Sigmoid colon (tissue), 4 donors: ENCODE data around the gene OR6Q1.

Experiments used
- POLR2A ChIP-seq, 2 donors: fragments of 450-650 bp; IDR thresholded peaks; one replicate each; pipeline ENCODE4 v1.6.1; 2016; ENCODE audit warnings: antibody characterized with exemption in 2 of 2, mild to moderate bottlenecking in 2 of 2, moderate library complexity in 2 of 2
- POLR2AphosphoS5 ChIP-seq, 4 donors: sonication (generic); formaldehyde crosslinking; IDR thresholded peaks; one replicate each; pipeline ENCODE4 v1.6.1; 2017; ENCODE audit warnings: antibody characterized with exemption in 4 of 4
- TF ChIP-seq, protein P1 (sequence below), 4 experiments: fragments of 450-650 bp in 3 of 4; fragments of 200-600 bp in 1 of 4; IDR thresholded peaks; one replicate each; pipeline ENCODE4 v1.5.1; 2016 to 2019; ENCODE audit warnings: antibody characterized with exemption in 4 of 4, mild to moderate bottlenecking in 3 of 4, moderate library complexity in 2 of 4

DNA sequence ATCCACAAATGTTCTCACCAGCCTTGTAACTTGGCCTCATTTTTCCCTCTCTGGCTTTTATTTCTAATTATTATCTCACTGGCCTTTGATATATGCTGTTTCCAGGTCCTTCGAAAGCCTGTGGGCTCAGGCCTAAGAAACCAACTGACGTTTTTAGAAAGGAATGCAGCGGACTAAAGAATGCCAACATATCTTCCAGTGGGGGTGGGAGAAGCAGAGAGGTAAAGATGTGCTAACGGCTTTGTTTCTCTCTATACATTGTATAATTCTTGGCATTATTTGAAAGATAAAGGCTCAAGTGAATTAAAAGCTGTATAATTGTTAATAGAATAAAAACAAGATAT, 28.2 kb downstream of the OR6Q1 start:
- TF ChIP-seq POLR2AphosphoS5 (IDR thresholded peaks at IDR 0.05): no peak
- TF ChIP-seq, protein P1, sequence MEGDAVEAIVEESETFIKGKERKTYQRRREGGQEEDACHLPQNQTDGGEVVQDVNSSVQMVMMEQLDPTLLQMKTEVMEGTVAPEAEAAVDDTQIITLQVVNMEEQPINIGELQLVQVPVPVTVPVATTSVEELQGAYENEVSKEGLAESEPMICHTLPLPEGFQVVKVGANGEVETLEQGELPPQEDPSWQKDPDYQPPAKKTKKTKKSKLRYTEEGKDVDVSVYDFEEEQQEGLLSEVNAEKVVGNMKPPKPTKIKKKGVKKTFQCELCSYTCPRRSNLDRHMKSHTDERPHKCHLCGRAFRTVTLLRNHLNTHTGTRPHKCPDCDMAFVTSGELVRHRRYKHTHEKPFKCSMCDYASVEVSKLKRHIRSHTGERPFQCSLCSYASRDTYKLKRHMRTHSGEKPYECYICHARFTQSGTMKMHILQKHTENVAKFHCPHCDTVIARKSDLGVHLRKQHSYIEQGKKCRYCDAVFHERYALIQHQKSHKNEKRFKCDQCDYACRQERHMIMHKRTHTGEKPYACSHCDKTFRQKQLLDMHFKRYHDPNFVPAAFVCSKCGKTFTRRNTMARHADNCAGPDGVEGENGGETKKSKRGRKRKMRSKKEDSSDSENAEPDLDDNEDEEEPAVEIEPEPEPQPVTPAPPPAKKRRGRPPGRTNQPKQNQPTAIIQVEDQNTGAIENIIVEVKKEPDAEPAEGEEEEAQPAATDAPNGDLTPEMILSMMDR (IDR thresholded peaks at IDR 0.05): no peak
- TF ChIP-seq POLR2A (IDR thresholded peaks at IDR 0.05): no peak
